Activated effector memory CD4-positive, alpha-beta T cell treated with anti-CD3 and anti-CD28 coated beads, Interleukin-2, amount 50 U/mL, for 16 hours (primary cell): Measurements from ENCODE around the gene SLC35F5.
"Not testable (repeated sequence)": the region's sequence is repeated elsewhere in the genome, so short reads cannot be mapped to it uniquely, and the experiment has no call there.

ENCODE experiments used
- DNase-seq: peaks from one replicate; pipeline ENCODE4 v3.0.0-alpha.2; 2020

Gene SLC35F5

GRCh38 chr2:113756355-113757137 lies at the start of gene SLC35F5:
TSS of gene SLC35F5 (minus strand) at chr2:113756642. CDS start at chr2:113756409, 233 bp downstream.
- peak; percentile 98 for DNase-seq

- no peak for DNase-seq
Measured at GRCh38 chr2:113799375-113799774, 42.9 kb upstream of the SLC35F5 start.

DNA sequence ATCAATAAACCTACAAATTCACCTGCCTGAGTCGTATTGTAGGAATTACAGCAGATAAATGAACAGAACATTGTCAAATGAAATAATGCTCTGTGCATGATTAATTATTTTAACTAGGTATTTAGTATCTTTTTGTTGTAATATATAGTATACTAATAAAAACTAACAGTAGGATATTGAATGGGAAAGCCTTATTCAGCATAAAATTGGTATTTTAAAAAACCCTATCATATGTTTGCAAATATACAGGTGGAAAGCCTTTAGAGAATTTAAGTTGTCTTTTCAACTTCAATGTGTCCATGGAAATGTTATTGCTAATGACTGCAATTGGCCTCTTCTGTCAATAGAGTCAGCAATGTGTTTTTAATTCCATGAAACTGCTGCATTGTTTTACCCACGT lies 40.8 kb upstream of the SLC35F5 start:
- DNase-seq = no peak

DNA sequence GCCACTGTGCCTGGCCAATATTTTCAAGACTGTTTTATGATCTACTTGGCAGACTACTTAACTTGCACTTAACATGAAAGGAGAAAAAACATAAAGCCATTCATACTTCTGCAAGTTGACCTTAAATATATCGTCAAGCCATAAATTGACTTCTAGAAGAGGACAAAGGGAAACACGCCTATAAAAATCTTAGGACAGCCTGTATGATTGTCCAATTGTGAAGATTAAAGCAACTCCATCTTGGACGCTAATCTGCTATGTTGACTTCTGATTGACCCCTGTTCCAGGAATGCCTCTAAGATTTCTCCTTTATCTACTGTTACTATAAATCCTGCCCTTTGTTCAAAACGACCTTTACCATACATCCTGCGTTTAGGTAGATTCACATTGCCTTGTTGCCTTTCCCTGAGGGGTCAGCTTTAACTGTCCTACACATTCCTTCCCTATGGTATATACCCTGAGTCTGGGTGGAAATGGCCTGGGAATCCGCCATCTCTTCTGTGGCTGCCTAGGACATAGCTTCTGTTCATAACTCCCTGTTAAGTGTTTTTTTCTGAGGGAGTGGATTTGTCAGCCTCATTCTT lies 40.2 kb upstream of the SLC35F5 start:
- no peak for DNase-seq

- DNase-seq = no peak
Measured at GRCh38 chr2:113795405-113795920, 39.0 kb upstream of the SLC35F5 start.

- DNase-seq = no peak
Measured at GRCh38 chr2:113791697-113792590, 35.5 kb upstream of the SLC35F5 start.

- DNase-seq = no peak
Measured at GRCh38 chr2:113784823-113785744, 28.6 kb upstream of the SLC35F5 start.

DNA sequence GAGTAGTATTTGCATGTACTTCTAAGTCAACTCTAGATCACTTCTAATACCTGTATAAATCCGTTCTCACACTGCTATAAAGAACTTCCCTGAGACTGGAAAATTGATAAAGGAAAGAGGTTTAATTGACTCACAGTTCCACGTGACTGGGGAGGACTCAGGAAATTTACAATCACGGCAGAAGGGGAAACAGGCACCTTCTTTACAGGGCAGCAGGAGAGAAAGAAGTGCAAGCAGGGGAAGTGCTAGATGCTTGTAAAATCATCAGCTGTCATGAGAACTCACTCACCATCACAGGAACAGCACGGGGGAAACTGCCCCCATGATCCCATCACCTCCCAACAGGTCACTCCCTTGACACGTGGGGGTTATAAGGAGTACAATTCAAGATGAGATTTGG lies 24.0 kb upstream of the SLC35F5 start:
- no peak for DNase-seq

GRCh38 chr2:113777371-113777770 lies 20.9 kb upstream of the SLC35F5 start:
- no peak for DNase-seq

- no peak for DNase-seq
Measured at GRCh38 chr2:113776949-113777348, 20.5 kb upstream of the SLC35F5 start.

- not testable (repeated sequence) for DNase-seq
Measured at GRCh38 chr2:113774616-113775015, 18.2 kb upstream of the SLC35F5 start.

- no peak for DNase-seq
Measured at GRCh38 chr2:113770929-113771328, 14.5 kb upstream of the SLC35F5 start.

DNA sequence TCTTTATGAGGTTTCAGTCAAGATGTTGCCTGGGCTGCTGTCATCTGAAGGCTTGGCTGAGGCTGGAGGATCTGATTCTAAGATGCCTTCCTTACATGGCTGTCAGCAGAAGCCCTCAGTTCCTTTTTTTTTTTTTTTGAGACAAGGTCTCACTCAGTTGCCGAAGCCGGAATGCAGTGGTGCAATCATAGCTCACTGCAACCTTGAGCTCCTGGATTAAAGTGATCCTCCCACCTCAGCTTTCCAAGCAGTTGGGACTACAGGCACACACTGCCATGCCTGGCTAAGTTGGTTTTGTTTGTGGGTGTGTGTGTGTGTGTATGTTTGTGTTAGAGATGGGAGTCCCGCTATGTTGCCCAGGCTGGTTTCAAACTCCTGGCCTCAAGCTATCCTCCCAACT lies 13.1 kb upstream of the SLC35F5 start:
- no peak for DNase-seq

GRCh38 chr2:113768770-113769169 lies 12.3 kb upstream of the SLC35F5 start:
- DNase-seq = no peak

DNA sequence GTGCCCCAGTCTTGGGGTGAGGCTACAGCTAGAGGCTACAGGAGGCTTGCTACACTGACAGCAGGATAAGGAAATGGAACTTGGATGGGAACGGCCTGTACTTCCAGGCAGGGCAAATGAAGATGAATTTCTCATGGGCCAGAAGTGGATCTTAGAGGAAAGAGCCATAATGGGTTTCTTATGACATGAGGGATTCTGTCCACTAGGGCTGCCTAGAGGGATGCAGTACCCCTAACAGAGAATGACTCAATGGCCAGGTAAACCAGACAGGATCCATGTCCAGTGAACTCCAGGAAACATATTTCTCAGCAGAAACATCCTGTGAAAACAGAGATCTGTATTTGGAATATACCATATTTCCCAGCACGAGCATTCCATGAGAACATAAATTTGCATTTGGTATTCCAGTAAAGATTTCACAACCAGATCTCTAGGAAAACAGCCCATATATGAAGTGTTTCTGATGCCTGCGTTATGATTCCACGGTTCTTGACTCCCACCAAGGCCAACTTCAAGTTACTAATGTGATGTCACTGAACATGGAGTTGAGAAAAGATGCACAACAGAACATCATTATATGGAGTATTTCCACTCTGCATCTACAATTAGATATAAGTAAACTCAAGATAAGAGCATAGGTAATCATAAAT lies 11.5 kb upstream of the SLC35F5 start:
- DNase-seq = no peak

GRCh38 chr2:113765276-113765675 lies 8.8 kb upstream of the SLC35F5 start:
- DNase-seq = no peak

GRCh38 chr2:113762377-113763118 lies 6.1 kb upstream of the SLC35F5 start:
- no peak for DNase-seq

- no peak for DNase-seq
Measured at GRCh38 chr2:113760400-113760799, 4.0 kb upstream of the SLC35F5 start.

DNA sequence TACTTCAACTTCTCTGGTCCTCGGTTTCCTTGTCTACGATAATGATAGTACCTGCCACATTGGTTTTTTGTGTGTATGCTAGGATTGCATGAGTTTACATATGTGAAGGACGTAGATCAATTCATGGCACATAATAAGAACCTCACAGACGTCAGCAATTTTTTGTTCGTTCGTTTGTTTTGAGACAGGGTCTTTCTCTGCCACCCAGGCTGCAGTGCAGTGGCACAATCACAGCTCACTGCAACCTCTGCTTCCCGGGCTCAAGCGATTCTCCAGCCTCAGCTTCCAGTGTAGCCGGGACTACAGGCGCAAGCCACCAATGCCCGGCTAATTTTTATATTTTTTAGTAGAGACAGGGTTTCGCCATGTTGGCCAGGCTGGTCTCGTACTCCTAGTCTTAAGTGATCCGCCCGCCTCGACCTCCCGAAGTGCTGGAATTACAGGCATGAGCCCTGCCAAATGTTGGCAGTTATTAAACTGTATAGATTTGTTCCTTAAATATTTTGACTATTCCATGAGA lies 756 bp upstream of the SLC35F5 start:
- DNase-seq = no peak

- DNase-seq = no peak
Measured at GRCh38 chr2:113755835-113756354, 547 bp downstream of the SLC35F5 start.
